Measurements from ENCODE around the gene LHX6.

LHX6 gene

GRCh38 chr9:122234022-122234748, 5.4 kb upstream of the LHX6 start:
- no peak for DNase-seq (ENCODE audit: low spot score)

- no peak for DNase-seq (ENCODE audit: low spot score)
These were observed 4.1 kb upstream of the LHX6 start for GRCh38 chr9:122232796-122233306.

GRCh38 chr9:122229485-122229837, 704 bp upstream of the LHX6 start:
- DNase-seq (ENCODE audit: low spot score), result no peak

GRCh38 chr9:122228191-122228567, 578 bp downstream of the LHX6 start:
- no peak for DNase-seq (ENCODE audit: low spot score)

- DNase-seq (ENCODE audit: low spot score), result no peak
These were observed 1.2 kb downstream of the LHX6 start for GRCh38 chr9:122227575-122227900.

- no peak for DNase-seq (ENCODE audit: low spot score)
These were observed 1.8 kb downstream of the LHX6 start for GRCh38 chr9:122226758-122227574.

GRCh38 chr9:122226142-122226757, 2.5 kb downstream of the LHX6 start:
- DNase-seq (ENCODE audit: low spot score), result no peak

GRCh38 chr9:122225312-122226141, 3.2 kb downstream of the LHX6 start:
- no peak for DNase-seq (ENCODE audit: low spot score)

GRCh38 chr9:122223435-122223834, 5.3 kb downstream of the LHX6 start:
- no peak for DNase-seq (ENCODE audit: low spot score)

GRCh38 chr9:122222791-122223190, 6.0 kb downstream of the LHX6 start:
- no peak for DNase-seq (ENCODE audit: low spot score)

GRCh38 chr9:122221183-122221811, 7.5 kb downstream of the LHX6 start:
- DNase-seq (ENCODE audit: low spot score), result no peak

- DNase-seq (ENCODE audit: low spot score), result no peak
These were observed 8.0 kb downstream of the LHX6 start for GRCh38 chr9:122220673-122221182.

GRCh38 chr9:122219856-122220672, 8.7 kb downstream of the LHX6 start:
- DNase-seq (ENCODE audit: low spot score), result no peak

GRCh38 chr9:122218935-122219855, 9.6 kb downstream of the LHX6 start:
- no peak for DNase-seq (ENCODE audit: low spot score)

- DNase-seq (ENCODE audit: low spot score), result no peak
These were observed 10.5 kb downstream of the LHX6 start for GRCh38 chr9:122218071-122218934.

GRCh38 chr9:122217640-122218039, 11.1 kb downstream of the LHX6 start:
- no peak for DNase-seq (ENCODE audit: low spot score)

- no peak for DNase-seq (ENCODE audit: low spot score)
These were observed 11.8 kb downstream of the LHX6 start for GRCh38 chr9:122216798-122217418.
